ENCODE results near the gene DHRS7C.

- TF ChIP-seq CTCF (conservative IDR thresholded peaks at IDR 0.05 in 1 of 2, IDR thresholded peaks at IDR 0.05 in 1 of 2; ENCODE audit: extremely low read depth in 1 of 2, insufficient read depth in 1 of 2, low read depth in 1 of 2, low read length in 2 of 2) = no peak
- TF ChIP-seq EZH2 (IDR thresholded peaks at IDR 0.05; ENCODE audit: borderline replicate concordance, low read length) = no peak
Measured at GRCh38 chr17:9798724-9799123, 7.3 kb upstream of the DHRS7C start.
